SKM-1 (cell line): Measurements from ENCODE around the gene SETDB2.
"Not testable (repeated sequence)": the region's sequence is repeated elsewhere in the genome, so short reads cannot be mapped to it uniquely, and the experiment has no call there.

Experiments used
- DNase-seq: peaks from one replicate; lab custom pipeline; 2025; ENCODE audit not compliant: unreplicated experiment; lab: John Stamatoyannopoulos, UW

SETDB2 gene

GRCh38 chr13:49464621-49465325, 20.7 kb downstream of the SETDB2 start:
- DNase-seq: no peak

DNA sequence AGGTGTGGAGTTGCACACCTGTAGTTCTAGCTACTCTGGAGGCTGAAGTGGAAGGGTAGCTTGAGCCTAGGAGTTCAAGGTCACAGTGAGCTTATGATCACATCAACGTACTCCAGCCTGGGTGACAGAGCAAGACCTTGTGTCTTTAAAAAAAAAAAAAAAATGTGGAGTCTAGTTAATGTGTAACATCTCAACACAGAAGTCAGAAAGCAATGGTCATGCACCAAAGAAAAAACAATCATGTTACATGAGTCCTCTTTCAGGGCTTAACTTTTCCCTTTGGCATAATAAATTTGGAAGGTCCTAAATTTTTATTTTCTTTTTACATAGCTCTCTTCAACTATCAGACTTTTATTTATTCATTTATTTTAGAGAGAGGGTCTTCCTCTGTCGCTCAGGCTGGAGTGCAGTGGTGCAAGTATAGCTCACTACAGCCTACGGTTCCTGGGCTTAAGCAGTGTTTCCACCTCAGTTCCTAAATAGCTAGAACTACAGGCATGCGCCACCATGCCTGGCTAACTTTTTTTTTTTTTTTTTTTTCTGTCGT, 22.3 kb downstream of the SETDB2 start:
- DNase-seq: no peak

DNA sequence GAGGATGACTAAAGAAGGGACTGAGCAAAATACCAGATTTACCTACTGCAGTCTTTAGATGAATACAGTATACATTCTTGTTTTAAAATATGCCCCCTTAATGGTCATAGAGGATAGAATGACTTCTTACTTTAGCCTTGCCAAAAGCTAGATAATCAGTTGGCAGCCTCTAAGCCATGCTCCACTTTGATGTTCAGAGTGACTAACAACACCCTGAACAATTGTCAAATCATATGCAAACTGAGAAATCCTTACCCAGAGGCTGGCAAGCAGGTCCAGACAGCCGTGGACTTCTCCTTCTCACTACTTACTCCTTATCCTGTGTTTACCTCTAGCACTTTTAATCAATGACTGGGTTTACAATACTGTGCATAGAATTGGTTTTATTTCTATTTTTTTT, 28.1 kb downstream of the SETDB2 start:
- DNase-seq: no peak

DNA sequence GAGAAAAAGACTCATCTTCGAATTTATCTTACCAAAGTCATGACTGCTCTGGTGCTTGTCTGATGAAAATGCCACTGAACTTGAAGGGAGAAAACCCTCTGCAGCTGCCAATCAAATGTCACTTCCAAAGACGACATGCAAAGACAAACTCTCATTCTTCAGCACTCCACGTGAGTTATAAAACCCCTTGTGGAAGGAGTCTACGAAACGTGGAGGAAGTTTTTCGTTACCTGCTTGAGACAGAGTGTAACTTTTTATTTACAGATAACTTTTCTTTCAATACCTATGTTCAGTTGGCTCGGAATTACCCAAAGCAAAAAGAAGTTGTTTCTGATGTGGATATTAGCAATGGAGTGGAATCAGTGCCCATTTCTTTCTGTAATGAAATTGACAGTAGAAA, 32.5 kb downstream of the SETDB2 start:
- DNase-seq: no peak

GRCh38 chr13:49481788-49482187, 37.7 kb downstream of the SETDB2 start:
- DNase-seq: no peak

DNA sequence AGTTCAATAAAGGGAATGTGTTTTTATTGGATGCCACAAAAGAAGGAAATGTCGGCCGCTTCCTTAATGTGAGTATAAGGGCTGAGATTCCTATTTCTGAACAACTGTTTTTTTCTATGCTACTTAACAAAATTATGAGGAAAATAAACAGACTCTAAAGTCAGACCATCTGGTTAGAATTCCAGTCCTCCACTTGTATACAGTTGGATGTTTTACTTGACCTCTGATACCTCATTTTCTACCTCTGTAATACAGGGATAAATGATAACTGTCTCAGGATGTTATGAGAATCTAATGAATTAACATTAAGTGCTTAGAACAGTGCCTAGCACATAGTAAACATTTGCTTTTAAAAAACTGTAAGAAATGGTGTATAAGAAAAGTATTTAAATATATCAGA, 44.5 kb downstream of the SETDB2 start:
- DNase-seq: no peak

- peak; percentile 43 for DNase-seq
Observed at GRCh38 chr13:49494645-49495044, 50.6 kb downstream of the SETDB2 start.

GRCh38 chr13:49495783-49496762, 52.0 kb downstream of the SETDB2 start, which contains the start of gene PHF11:
TSS of gene PHF11 (plus strand) at chr13:49495953. CDS start at chr13:49496002, 49 bp downstream.
- peak; percentile 37 for DNase-seq

DNA sequence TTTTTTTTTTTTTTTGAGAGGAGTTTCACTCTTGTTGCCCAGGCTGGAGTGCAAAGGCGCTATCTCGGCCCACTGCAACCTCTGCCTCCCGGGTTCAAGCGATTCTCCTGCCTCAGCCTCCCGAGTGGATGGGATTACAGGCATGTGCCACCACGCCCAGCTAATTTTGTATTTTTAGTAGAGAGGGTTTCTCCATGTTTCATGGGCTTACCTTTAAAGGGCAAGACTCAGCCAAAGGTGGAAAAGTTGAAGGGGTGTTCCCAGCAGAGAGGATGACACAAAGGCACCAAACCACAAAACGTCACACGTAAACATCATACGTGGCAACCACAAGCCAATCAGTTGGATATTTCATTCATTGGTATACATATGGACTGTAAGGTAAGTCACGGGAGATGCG, 52.8 kb downstream of the SETDB2 start:
- DNase-seq: not testable (repeated sequence)

GRCh38 chr13:49497272-49497671, 53.2 kb downstream of the SETDB2 start:
- no peak for DNase-seq

DNA sequence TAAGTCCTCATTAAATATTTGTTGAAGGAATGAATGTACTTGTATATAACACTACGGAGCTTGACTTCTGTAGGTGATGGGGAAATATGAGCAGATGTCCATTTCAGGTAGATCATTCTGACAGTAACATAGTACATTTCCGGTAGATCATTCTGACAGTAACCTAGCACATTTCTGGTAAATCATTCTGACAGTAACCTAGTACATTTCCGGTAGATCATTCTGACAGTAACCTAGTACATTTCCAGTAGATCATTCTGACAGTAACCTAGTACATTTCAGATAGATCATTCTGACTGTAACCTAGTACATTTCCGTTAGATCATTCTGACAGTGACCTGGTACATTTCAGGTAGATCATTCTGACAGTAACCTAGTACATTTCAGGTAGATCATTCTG, 54.1 kb downstream of the SETDB2 start:
- no peak for DNase-seq

DNA sequence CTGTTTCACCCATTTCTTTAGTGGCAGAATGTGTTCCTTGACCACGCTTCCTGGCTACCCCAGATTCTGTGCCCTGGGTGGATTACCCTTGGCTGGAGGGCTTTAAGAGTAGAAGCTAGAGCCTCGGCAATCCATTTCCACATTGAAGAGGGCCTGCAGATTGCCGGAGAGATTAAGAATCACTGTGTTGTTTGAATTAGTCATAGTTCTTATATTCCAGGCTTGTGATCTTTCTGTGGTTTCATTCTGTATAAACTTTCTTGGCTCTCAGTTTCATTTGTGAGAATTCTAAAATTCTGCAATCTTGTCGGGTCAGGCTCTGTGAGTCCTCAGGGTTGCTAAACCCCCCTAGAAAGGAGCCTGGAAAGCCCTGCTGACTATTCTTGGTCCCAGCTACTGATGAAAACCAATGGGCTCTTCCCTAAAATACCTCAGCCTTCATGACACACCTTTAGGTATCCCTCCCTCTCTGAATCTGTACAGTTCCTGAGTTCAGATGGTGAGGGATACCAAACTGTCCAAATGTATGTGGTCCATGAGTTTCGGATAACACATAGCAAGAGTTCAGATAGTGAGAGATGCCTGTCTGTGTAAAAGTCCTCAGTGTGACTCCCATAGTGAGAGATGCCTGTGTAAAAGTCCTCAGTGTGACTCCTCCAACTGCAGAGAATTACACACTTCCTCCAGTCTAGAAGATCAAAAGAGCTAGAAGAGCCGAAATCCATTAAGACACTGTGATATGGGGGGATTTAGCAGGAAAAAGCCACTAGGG, 56.0 kb downstream of the SETDB2 start:
- no peak for DNase-seq

DNA sequence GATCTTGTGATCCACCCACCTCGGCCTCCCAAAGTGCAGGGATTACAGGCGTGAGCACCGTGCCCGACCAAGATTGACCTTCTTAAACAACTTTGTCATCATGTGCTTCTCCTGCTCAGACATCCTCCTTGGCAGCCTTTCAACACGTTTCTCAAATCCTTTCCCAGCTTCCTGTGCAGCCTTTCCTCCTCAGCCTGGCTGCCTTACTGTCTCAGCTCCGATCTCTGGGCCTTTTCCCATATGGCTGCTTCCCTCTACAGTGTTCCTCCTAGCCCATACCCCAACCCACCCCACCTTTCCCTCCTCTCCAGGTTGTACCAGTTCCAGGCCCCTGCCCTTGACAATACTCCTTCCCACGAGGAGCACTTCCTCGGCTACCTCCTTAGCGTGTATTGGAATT, 58.9 kb downstream of the SETDB2 start:
- no peak for DNase-seq

DNA sequence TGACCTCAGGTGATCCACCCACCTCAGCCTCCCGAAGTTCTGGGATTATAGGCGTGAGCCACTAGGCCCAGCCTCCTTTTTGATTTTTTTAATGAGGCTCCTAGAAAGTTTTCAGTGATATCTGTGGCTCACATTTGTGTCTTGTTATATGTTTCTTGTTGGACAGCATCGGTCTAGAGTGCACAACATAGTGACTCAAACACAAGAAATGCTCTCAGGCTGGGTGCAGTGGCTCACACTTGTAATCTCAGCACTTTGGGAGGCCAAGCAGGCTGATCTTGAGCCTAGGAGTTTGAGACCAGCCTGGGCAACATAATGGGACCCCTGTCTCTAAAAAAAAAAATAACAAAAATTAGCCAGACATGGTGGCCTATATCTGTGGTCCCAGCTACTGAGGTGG, 59.9 kb downstream of the SETDB2 start:
- no peak for DNase-seq

DNA sequence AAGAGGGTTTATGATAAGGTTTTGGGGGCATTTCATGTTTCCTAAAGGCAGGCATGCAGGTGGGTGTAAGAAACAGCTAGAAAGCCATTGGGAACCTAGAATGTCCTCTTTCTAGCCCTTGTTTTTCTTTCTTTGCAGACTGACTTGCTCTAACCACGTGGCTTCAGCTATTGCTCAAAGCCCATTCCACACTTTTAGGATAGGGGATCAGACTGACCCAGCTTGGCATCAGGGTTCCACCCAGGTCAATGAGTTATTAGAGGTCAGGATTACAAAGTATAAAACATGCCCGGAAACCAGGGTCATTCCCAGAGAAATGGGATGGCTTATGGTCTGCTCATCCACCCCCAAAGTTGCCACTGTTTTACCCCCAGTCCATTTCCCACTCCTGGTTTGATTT, 68.5 kb downstream of the SETDB2 start:
- no peak for DNase-seq

DNA sequence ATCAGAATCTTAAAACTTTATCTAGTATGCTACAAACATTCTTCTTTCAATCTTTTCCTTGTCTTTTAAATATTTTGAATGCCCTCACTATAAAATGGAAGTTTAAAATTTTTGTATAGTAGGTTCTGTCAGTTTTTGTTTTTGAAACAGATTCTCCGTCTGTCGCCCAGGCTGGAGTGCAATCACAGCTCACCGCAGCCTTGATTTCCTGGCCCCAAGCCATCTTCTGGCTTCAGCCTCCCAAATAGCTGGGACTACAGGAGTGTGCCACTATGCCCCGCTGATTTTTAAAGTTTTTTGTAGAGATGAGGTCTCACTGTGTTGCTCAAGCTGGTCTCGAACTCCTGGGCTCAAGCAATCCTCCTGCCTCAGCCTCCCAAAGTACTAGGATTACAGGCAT, 72.4 kb downstream of the SETDB2 start:
- DNase-seq: no peak

GRCh38 chr13:49517461-49517860, 73.4 kb downstream of the SETDB2 start:
- no peak for DNase-seq

DNA sequence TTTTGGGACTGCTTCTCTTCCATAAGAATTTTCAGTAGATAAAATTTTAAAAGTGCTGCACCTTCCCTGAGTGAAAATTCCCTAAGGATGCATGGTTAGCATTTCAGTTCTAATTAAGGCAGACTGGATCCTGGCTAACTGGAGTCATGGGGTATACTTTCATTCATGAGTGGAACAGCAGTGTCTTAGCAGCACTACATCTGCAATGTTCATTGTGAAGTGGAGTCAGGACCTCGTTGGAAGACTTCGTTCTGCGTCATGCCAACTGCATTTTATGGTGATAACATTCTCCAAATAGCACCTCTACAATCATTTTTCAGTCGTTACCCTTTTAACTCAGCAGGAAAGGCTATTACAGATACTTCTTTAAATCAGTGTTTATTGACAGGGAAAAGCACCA, 77.2 kb downstream of the SETDB2 start:
- DNase-seq: no peak

- no peak for DNase-seq
Observed at GRCh38 chr13:49524740-49525501, 80.8 kb downstream of the SETDB2 start.

GRCh38 chr13:49527123-49527522, 83.0 kb downstream of the SETDB2 start:
- no peak for DNase-seq
